GM21367 (cell line): ENCODE measurements around the gene LRRTM3.

Source experiments
- ATAC-seq: cut with Tn5 transposase; IDR thresholded peaks from one replicate; pipeline ENCODE4 v1.9.1; 2021; ENCODE audit not compliant: unreplicated experiment

The LRRTM3 gene

DNA sequence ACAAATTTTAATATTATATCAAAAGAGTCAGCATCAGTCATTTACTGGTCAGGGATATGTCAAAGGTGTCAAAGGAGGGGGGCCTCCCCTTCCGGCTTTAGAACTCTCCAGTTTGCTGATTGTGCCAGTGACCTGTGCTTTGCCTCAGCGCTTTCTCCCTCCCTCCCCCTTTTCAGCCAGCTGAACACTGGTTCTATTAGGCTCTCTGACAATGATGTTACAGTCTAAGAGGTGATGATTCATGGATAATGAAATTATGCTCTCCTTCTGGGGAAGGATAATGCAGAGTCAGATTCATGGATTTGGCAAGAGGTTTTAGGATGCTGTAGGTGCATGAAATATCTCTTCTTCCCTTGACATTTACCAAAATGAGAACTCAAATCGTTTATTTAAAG lies 6.1 kb downstream of the LRRTM3 start:
- ATAC-seq, result no peak

- ATAC-seq, result no peak
Measured at GRCh38 chr10:66934711-66935110, 8.9 kb downstream of the LRRTM3 start.

GRCh38 chr10:66940965-66941364 lies 15.1 kb downstream of the LRRTM3 start:
- ATAC-seq, result no peak

- ATAC-seq, result no peak
Measured at GRCh38 chr10:66941491-66941890, 15.7 kb downstream of the LRRTM3 start.

- no peak for ATAC-seq
Measured at GRCh38 chr10:66942407-66942806, 16.6 kb downstream of the LRRTM3 start.

- ATAC-seq, result no peak
Measured at GRCh38 chr10:66943590-66943989, 17.8 kb downstream of the LRRTM3 start.

GRCh38 chr10:66951896-66952295 lies 26.1 kb downstream of the LRRTM3 start:
- ATAC-seq, result no peak

- ATAC-seq, result no peak
Measured at GRCh38 chr10:66958466-66958865, 32.6 kb downstream of the LRRTM3 start.

DNA sequence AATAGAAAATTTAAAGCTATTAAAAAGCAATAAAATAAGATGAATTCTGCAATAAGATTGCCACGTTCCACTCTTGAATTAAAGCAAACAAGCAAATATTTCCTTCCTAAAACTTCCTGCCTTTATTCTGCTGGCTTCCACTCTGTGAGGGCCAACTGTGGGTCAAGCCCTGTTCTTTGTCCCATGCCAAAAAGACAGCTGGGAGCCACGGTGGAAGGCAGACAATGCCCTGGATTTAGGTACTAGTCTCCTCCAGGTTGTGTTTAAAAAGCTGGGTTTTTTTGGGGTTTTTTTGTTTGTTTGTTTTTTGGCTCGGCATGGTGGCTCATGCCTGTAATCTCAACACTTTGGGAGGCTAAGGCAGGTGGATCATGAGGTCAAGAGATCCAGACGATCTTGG lies 39.1 kb downstream of the LRRTM3 start:
- no peak for ATAC-seq

GRCh38 chr10:66980246-66980815 lies 54.5 kb downstream of the LRRTM3 start:
- no peak for ATAC-seq

- ATAC-seq, result no peak
Measured at GRCh38 chr10:66981361-66982052, 55.7 kb downstream of the LRRTM3 start.

- ATAC-seq, result no peak
Measured at GRCh38 chr10:66982053-66982420, 56.2 kb downstream of the LRRTM3 start.

GRCh38 chr10:66982792-66983474 lies 57.1 kb downstream of the LRRTM3 start:
- ATAC-seq, result no peak

- ATAC-seq, result no peak
Measured at GRCh38 chr10:66983475-66983818, 57.6 kb downstream of the LRRTM3 start.

DNA sequence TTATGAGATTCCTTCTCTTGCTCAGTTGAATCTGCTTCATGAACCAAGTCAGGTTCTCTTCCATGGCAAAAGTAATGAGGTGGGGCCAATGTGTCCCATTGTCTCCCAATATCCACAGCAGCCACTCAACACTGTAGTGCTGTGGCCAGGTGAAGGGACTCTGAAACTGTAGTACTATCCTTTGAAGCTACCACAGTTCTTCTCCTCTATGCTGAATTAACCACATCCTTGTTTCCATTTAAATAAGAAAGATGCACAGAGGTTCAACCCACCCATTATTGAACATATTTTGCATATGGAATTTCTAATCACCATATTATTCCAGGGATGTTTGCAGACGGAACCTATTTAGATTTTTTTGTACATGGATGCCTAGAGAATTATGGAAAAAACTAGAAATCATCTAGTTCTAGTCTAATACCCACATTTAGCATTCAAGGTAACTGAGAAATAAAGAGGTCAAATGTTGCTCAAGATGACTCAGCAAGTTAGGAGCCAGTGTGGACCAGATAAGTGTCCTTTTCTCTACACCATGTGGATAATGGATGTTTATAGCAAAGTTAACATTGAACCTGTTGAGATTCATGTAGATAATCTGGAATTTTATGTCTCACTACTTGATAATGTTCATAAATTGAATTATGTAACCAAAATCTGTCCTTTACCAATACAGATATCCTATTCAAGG lies 64.5 kb downstream of the LRRTM3 start:
- ATAC-seq, result no peak

DNA sequence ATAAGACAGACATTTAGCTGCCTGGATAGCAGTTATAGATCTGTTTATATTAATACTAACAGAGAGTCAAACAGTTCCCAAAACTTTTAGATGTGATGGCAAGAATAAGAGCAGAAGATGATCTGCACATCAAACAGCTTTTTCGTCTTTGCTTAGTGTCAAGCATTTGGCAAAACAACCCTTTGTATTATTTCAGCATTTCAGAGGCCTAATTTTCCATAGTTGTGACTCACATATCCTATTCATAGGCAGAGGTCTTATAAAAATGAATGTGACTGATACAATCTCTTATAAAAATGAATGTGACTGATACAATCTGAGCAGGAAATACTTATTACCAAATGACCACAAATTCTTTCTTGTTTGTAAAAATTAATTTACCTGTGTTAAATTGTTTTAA lies 71.2 kb downstream of the LRRTM3 start:
- ATAC-seq, result no peak

DNA sequence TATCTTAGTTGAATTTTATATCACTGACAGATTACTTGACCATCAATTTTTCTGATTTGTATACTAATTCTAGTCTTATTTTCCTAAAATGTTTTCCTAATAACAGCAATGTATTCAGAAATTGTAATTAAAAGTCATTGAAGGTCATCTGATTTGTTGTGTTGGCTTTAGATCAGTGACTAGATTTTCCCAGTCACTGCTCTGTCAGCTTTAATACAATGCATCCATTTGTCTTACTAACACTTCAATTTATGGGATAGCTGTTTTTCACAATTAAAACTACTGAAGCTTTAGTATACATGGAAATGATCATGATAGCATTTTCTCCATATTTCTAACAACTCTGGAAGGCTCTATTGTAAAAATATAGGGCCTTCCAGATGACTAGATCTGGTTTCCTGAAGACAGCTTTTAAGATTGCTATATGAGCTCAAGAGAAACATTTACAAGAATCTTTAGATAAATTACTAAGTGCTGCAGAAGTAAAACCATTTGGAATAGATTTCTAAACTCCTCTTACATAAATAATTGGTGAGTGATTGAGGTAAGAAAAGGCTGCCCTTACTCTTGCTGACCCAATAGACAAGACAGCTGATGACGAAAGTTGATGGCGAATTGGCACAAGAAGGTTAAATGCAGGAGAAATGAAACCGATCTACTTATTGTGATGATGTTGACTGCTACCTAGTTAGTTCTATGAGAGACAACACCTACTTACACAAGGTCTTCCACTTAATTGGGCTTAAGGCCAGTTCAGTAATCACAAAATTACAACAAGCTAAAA lies 74.1 kb downstream of the LRRTM3 start:
- no peak for ATAC-seq

DNA sequence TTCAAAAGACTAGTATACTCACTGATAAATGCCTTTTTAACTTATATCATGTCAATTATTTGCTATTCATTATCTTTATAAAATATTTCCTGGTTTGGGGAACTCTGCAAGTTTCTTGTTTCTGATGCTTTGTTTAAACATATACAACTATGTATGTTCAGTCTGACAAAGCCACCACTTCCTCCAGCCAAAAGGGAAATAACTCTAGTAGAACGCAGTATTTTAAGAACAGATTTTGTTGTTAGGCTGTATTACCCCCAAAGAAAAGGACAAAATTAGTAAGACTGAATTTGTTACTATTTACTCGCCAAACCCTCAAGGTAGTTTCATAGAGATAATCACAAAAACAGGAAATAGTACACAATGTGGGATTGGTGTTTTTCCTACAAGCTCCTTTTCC lies 78.9 kb downstream of the LRRTM3 start:
- ATAC-seq, result no peak

DNA sequence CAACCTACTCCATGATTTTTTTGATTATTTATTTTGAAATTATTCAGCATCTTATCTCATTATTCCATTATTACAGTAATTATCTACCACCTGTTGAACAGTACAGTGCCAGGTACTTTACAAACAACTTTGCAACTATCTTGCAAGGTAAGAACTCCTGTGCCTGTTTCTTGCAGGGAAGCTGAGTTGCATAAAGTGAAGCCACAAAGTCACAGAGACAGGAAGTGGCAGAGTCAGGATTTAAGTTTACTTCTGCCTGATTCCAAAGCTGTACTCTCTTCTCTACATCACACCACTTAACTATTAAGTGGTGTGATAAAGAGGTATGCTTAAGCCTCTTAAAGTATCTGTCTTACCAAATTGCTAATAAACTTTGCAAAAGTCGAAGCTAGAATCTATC lies 80.1 kb downstream of the LRRTM3 start:
- ATAC-seq, result no peak

DNA sequence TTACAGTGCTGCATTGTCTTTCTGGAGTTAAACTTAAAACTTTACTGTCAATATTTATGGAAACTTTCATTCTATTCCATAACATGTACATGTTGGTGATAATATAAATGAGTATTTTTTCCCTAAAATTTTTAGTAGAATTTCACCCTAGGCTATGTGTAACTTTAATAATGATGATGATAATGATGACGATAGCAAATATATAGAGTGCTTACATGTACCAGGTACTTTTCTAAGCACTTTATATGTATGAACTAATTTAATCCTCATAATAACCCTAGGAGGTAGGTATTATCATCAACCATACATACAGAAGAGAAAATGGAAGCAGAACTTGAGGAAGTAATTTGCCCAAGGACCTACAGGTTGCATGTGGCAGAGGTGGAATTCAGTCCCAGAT lies 85.6 kb downstream of the LRRTM3 start:
- ATAC-seq, result no peak

GRCh38 chr10:67011981-67012380 lies 86.1 kb downstream of the LRRTM3 start:
- ATAC-seq, result no peak
